NCI-H345 (cell line): ENCODE measurements around the gene PPTC7.
"Not testable (repeated sequence)": the region's sequence is repeated elsewhere in the genome, so short reads cannot be mapped to it uniquely, and the experiment has no call there.

Source experiments
- DNase-seq: peaks from one replicate; lab custom pipeline; 2025; lab: John Stamatoyannopoulos, UW

The PPTC7 gene

GRCh38 chr12:110585231-110585799 lies 2.2 kb upstream of the PPTC7 start:
- DNase-seq: no peak

DNA sequence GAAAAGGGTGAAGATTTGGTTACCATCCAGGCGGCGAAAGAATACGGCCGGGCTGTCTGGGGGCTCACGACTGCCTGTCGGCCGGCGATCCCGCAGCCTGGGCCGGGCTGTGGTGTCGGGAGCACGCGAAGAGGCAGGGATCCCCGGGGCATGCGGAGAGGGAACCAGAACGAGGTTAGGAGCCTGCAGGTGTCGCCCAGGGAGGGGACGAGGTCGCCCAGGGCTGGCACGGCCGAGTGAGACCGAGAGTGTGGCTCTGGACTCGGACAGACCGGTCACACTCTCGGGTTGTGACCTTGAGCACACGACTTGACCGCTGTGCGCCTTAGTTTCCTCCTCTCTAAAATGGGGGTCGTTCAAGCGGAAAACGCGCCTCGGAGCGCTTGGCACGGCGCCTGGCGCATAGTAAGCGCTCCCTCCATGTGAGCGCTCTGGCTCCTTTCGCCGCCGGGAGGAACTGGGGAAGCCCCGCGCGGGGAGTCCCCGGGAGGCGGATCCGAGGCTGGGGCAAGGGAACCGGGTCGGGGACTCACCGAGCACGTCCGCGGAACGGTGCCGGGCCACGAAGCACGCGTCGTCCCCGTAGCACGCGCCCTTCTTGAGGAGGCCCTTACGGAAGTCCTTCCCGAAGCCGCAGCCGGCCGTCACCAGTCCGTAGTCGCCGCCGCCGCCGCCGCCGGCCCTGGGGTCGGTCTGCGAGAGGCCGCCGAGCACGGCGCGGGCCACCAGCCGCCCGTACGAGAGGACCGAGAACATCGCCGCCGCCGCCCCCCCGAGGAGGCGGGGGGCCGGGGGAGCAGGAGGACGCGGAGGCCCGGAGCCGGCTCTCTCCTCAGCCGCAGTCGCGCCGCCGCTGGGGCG lies 612 bp downstream of the PPTC7 start:
- DNase-seq: peak; percentile 57

- no peak for DNase-seq
Measured at GRCh38 chr12:110581931-110582275, 1.2 kb downstream of the PPTC7 start.

DNA sequence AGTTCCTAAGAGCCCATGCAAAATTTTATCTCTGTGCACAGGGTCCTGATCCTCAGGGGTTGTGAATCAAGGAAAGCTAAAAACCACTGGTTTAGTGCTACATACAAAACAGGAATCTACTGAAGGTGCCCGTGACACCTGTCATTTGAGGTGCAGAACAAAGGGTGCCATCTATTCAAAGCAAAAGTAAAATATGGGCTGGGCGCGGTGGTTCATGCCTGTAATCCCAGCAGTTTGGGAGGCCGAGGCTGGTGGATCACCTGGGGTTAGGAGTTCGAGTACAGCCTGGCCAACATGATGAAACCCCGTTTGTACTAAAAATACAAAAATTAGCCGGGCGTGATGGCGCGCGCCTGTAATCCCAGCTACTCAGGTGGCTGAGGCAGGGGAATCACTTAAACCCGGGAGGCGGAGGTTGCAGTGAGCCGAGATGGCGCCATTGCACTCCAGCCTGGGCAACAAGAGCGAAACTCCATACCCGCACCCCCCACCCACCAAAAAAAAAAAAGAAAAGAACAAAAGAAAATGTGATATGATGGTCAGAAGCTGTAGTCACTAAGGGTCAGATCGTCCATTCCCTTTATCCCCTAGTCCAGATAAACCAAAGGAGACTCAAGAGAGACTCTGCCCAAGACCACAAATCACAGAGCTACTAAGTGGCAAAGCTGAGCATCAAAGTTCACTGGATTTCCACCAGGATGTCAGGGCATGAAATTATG lies 3.4 kb downstream of the PPTC7 start:
- no peak for DNase-seq

DNA sequence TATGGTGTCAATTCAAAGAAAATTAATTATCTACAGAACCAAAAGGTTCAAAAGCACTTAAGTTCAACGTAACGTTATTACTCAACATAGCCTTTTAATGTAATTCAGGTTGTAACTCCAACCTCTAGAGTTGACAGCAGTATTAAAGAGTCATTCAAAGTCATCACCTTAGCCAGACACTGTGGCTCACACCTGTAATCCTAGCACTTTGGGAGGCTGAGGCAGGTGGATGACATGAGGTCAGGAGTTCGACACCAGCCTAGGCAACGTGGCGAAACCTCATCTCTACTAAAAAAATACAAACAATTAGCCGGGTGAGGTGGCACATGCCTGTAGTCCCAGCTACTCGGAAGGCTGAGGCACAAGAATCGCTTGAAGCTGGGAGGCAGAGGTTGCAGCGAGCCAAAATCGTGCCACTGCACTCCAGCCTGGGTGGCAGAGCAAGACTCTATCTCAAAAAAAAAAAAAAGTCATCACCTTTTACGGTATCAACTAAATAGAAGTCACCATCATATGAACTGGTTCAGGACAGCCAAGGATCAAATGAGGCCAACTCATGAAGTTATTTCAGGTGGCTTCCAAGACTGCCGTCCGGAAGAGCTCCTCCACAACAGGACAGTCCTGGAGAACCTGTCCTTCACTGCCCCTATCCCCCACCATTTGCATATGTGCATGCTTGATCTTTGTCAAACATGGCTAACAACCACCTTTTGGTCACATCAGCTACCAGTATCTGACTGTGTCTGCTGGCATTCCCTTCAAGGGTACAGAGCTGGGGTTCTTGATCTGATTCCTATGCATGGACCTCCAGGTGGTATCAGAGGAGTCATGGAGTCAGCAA lies 4.2 kb downstream of the PPTC7 start:
- no peak for DNase-seq

DNA sequence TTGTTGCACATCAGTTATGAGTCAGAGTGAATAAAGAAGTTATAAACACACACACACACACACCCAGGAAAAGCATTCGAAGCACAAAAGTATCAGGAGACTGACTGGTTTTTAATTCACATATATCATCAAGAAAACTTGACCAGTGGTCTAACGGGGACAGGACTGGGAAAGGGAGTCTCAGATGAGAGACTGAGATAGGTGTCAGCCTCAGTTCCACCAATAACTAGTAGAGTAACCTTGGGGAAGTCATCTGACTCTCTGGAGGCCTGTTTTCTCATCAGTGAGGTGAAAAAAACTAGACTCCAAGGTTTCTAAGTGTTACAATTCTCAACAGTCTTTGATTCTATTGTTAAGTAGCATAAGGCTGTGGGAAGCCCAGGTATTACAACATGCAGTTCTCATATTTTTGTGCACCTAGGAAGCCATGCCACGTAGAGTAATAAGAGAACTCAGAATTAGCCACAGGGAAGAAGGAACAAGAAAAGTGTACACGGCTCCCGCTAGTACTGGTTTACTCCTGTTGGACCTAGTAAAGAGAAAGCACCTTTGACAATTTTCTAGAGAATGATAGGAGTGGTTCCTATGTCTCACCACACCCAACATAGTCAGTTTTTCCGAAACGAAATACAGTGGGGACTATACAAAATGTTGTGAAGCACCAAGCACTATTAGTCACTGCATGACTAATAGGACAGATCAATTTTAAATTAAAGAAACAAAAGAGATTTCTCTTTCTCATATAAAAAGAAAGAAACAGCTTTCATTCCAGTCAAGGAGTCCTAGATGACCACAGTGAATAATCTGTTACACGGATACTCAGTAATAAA lies 5.0 kb downstream of the PPTC7 start:
- DNase-seq: no peak

DNA sequence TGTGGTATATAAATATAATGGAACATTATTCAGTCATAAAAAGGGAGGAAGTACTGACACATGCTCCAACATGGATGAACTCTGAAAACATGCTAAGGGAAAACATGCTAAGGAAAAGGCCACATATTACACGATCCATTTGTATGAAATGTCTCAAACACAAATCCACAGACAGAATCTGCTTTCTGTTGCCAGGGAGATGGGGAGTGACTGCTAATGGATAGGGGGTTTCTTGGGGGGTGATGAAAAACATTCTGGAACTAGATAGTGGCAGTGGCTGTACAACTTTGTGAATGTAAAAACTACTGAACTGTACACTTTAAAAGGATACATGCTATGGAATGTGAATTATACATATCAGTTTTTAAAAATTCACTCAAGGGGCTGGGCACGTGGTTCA lies 6.6 kb downstream of the PPTC7 start:
- DNase-seq: no peak

- no peak for DNase-seq
Measured at GRCh38 chr12:110575326-110575725, 7.8 kb downstream of the PPTC7 start.

GRCh38 chr12:110574717-110575230 lies 8.3 kb downstream of the PPTC7 start:
- not testable (repeated sequence) for DNase-seq

- no peak for DNase-seq
Measured at GRCh38 chr12:110574044-110574443, 9.1 kb downstream of the PPTC7 start.

GRCh38 chr12:110570798-110571197 lies 12.3 kb downstream of the PPTC7 start:
- DNase-seq: not testable (repeated sequence)

DNA sequence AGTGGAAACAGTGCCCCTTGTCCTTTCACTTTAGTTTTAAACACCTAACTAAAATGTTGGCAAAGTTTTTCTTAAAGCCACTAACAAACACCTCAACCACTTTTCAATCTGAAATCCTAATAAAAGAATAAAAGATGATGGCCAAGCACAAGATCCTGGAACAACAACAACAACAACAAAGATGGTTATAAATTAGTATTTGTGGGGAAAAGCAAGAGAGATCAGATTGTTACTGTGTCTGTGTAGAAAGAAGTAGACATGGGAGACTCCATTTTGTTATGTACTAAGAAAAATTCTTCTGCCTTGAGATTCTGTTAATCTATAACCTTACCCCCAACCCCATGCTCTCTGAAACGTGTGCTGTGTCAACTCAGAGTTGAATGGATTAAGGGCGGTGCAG lies 13.3 kb downstream of the PPTC7 start:
- DNase-seq: not testable (repeated sequence)

GRCh38 chr12:110568752-110569151 lies 14.4 kb downstream of the PPTC7 start:
- no peak for DNase-seq

- DNase-seq: no peak
Measured at GRCh38 chr12:110566993-110567392, 16.1 kb downstream of the PPTC7 start.

- peak; percentile 33 for DNase-seq
Measured at GRCh38 chr12:110565894-110566871, 16.9 kb downstream of the PPTC7 start.

DNA sequence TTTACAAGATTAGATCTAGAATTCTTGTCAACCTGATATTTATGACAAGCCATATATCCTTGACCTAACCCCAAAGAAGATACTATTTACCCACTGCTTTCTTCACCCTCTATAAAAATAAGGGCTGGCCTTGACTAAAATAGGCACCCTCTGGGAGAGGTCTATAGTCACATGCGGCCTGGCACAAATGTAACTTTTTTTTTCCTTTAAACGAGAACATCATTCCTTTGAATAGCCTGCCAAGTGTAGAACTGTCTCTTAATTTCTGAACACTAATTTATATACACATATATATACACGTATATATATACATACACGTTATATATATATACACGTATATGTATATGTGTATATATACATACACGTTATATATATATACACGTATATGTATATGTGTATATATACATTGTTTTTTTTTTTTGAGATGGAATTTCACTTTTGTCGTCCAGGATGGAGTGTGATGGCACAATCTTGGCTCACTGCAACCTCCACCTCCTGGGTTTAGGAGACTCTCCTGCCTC lies 18.6 kb downstream of the PPTC7 start:
- DNase-seq: no peak

GRCh38 chr12:110563702-110564470 lies 19.2 kb downstream of the PPTC7 start:
- DNase-seq: no peak

DNA sequence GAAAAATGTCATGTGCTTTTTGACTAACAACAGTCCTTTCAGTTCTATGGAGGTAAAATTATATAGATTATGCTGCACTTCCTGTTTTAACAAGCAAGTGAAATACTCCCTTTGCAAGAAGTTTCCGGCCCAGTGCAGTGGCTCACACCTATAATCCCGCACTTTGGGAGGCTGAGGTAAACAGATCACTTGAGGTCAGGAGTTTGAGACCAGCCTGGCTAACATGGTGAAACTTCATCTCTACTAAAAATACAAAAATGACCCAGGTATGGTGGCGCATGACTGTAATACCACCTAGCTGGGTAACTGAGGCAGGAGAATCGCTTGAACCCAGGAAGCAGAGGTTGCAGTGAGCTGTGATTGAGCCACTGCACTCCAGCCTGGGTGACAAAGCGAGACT lies 20.7 kb downstream of the PPTC7 start:
- DNase-seq: not testable (repeated sequence)
